Measurements from ENCODE around the gene MICAL3.

MICAL3 gene

GRCh38 chr22:17926516-17926915, 97.8 kb downstream of the MICAL3 start:
- H3K27me3 ChIP-seq (ENCODE audit: low read depth, low read length), result no peaks in the 10 kb centered on the region
- no peak overlapping the region for H2AFZ ChIP-seq (ENCODE audit: low read depth, low read length)
- H3K36me3 ChIP-seq (replicated peaks; ENCODE audit: low read depth, low read length), result no peaks in the 10 kb centered on the region
- no peak overlapping the region for H3K9ac ChIP-seq (ENCODE audit: low read length)
- no peaks in the 10 kb centered on the region for H3K4me1 ChIP-seq (ENCODE audit: low read length)
- H3K9me3 ChIP-seq (ENCODE audit: insufficient read depth, low read length), result no peaks in the 10 kb centered on the region
- H3K27ac ChIP-seq (ENCODE audit: low read length), result no peak overlapping the region
- peaks cover 100% of the 10 kb centered on the region for H3K79me2 ChIP-seq (ENCODE audit: low read length)
- H3K4me3 ChIP-seq (ENCODE audit: low read length), result no peak overlapping the region
- H3K4me2 ChIP-seq (ENCODE audit: low read length), result no peak overlapping the region
- peaks cover 98% of the 10 kb centered on the region for H4K20me1 ChIP-seq (ENCODE audit: insufficient read depth, low read length)
- TF ChIP-seq CTCF (IDR thresholded peaks at IDR 0.05; ENCODE audit: low read depth, low read length) (no peak), EZH2phosphoT487 (IDR thresholded peaks at IDR 0.05; ENCODE audit: low read depth) (no peak)

- H4K20me1 ChIP-seq (ENCODE audit: insufficient read depth, low read length), result peaks cover 98% of the 10 kb centered on the region
- TF ChIP-seq CTCF (IDR thresholded peaks at IDR 0.05; ENCODE audit: low read depth, low read length), result no peak
- no peak for TF ChIP-seq EZH2phosphoT487 (IDR thresholded peaks at IDR 0.05; ENCODE audit: low read depth)
- no peak overlapping the region for H3K27ac ChIP-seq (ENCODE audit: low read length)
- no peak overlapping the region for H2AFZ ChIP-seq (ENCODE audit: low read depth, low read length)
- no peaks in the 10 kb centered on the region for H3K27me3 ChIP-seq (ENCODE audit: low read depth, low read length)
- no peak overlapping the region for H3K4me3 ChIP-seq (ENCODE audit: low read length)
- H3K9ac ChIP-seq (ENCODE audit: low read length), result no peak overlapping the region
- H3K36me3 ChIP-seq (replicated peaks; ENCODE audit: low read depth, low read length), result no peaks in the 10 kb centered on the region
- no peaks in the 10 kb centered on the region for H3K4me1 ChIP-seq (ENCODE audit: low read length)
- peaks cover 100% of the 10 kb centered on the region for H3K79me2 ChIP-seq (ENCODE audit: low read length)
- no peak overlapping the region for H3K4me2 ChIP-seq (ENCODE audit: low read length)
- H3K9me3 ChIP-seq (ENCODE audit: insufficient read depth, low read length), result no peaks in the 10 kb centered on the region
Measured at GRCh38 chr22:17925431-17925841, 98.9 kb downstream of the MICAL3 start.

DNA sequence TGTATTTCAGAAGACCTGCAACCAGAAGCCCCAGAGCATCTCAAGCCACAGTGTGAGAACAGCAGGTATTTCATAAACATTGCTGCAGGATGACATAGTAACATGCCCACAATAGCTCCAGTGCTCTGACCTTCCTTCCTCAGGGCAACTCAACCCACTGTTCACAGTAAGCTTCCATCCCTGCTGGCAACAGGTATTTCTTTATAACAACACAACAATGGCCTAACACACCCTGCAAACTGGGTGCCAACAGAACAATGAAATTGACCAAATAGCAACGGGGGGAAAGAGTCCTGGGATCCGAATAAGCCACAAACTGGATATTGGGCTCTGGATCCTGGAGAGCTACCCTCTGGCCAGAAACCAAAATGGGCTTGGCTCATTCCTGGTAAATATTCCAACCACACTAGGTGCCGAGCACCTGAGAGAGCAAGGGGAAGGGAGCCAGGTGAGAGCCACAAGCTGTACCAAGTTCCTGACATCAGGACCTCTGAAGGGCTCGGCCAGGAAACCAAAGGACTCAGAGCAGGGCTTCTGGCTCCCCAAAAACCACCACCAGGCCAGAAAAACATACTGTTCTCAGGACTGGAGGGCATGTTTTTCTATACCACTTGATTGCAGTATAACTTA, 99.5 kb downstream of the MICAL3 start:
- Histone ChIP-seq H3K4me2 (ENCODE audit: low read length) (no peak overlapping the region), H3K27ac (ENCODE audit: low read length) (no peak overlapping the region), H3K36me3 (replicated peaks; ENCODE audit: low read depth, low read length) (no peaks in the 10 kb centered on the region), H2AFZ (ENCODE audit: low read depth, low read length) (no peak overlapping the region), H3K9ac (ENCODE audit: low read length) (no peak overlapping the region), H3K4me3 (ENCODE audit: low read length) (no peak overlapping the region), H3K4me1 (ENCODE audit: low read length) (no peaks in the 10 kb centered on the region), H3K27me3 (ENCODE audit: low read depth, low read length) (no peaks in the 10 kb centered on the region), H4K20me1 (ENCODE audit: insufficient read depth, low read length) (peaks cover 98% of the 10 kb centered on the region), H3K79me2 (ENCODE audit: low read length) (peaks cover 100% of the 10 kb centered on the region), H3K9me3 (ENCODE audit: insufficient read depth, low read length) (no peaks in the 10 kb centered on the region)
- TF ChIP-seq EZH2phosphoT487 (IDR thresholded peaks at IDR 0.05; ENCODE audit: low read depth) (no peak), CTCF (IDR thresholded peaks at IDR 0.05; ENCODE audit: low read depth, low read length) (no peak)

DNA sequence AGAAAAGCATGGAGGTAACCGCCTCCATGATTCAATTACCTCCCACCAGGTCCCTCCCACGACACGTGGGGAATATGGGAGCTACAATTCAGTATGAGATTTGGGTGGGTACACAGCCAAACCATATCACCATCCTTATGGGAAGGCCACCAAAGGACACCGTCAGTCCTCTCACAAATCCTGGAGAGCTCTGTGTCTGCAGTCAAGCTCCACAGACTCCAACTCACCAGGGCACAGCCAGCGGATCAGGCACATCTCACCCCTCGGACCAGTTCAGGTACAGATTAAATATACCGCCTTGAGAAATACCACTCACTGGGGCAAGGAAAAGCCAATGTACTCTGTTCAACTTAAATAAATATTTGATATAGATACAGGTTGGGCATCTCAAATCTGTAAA, 100.3 kb downstream of the MICAL3 start:
- Histone ChIP-seq H3K4me3 (ENCODE audit: low read length) (no peak overlapping the region), H3K27ac (ENCODE audit: low read length) (no peak overlapping the region), H3K79me2 (ENCODE audit: low read length) (peaks cover 100% of the 10 kb centered on the region), H2AFZ (ENCODE audit: low read depth, low read length) (no peak overlapping the region), H3K4me1 (ENCODE audit: low read length) (no peaks in the 10 kb centered on the region), H3K9ac (ENCODE audit: low read length) (no peak overlapping the region), H4K20me1 (ENCODE audit: insufficient read depth, low read length) (peaks cover 99% of the 10 kb centered on the region), H3K36me3 (replicated peaks; ENCODE audit: low read depth, low read length) (no peaks in the 10 kb centered on the region), H3K4me2 (ENCODE audit: low read length) (no peak overlapping the region), H3K9me3 (ENCODE audit: insufficient read depth, low read length) (no peaks in the 10 kb centered on the region), H3K27me3 (ENCODE audit: low read depth, low read length) (no peaks in the 10 kb centered on the region)
- TF ChIP-seq EZH2phosphoT487 (IDR thresholded peaks at IDR 0.05; ENCODE audit: low read depth) (no peak), CTCF (IDR thresholded peaks at IDR 0.05; ENCODE audit: low read depth, low read length) (no peak)

All from OCI-LY3 (cell line).